Pericardium fibroblast (primary cell): Measurements from ENCODE around the gene SDR39U1. TPM values are rescaled to one million over a fixed set of nuclear protein-coding genes. Genes with fewer than 3 reads are reported as not detected.

ENCODE experiments used
- total RNA-seq: library from RNA; depleted of rRNA; stranded (reverse); fragments of >200 nt; gene quantifications from 2 replicates; pipeline ENCODE4 v1.2.3, GENCODE V29; 2015

The SDR39U1 gene, protein sequence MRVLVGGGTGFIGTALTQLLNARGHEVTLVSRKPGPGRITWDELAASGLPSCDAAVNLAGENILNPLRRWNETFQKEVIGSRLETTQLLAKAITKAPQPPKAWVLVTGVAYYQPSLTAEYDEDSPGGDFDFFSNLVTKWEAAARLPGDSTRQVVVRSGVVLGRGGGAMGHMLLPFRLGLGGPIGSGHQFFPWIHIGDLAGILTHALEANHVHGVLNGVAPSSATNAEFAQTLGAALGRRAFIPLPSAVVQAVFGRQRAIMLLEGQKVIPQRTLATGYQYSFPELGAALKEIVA
- total RNA-seq: 14.7 and 15.6 TPM in 2 replicates

DNA sequence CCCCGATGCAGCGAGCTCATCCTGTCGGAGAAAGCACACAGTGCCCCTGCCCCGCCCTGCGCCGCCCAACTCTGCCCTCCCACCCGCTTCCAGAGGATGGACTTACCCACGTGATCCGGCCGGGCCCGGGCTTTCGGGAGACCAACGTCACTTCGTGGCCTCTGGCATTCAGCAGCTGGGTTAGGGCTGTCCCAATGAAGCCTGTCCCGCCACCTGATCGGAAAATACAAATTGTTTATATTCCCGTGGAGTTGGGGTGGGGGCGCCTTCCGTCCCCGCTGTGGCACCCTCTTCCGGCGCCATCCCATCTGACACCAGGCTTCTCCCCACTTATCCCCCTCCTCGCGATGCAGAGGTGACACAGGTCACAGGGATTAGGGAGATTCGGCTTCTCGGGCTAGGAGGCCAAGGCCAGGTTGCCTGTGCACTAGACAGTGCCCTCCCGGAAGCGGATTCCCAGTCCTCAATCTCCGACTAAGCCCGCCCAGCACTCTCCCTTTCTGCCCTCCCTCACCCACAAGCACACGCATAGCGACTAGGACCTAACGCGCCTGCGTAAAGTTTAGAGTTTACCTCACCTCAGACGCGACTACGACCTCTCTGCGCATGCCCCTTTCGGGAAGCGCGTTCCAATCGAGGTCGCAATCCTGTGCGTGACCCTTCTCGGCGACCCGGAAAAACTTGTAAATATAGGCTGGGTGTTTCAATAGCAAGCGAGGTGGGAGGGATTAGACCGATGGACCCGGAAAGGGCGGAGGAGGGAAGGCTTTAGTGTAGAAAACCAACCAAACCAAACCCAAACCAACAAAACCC, at the start of gene SDR39U1:
SDR39U1 (minus strand) TSS at position 537 of the 813 bp plus-strand sequence; CDS start at position 530, 7 bp downstream.

DNA sequence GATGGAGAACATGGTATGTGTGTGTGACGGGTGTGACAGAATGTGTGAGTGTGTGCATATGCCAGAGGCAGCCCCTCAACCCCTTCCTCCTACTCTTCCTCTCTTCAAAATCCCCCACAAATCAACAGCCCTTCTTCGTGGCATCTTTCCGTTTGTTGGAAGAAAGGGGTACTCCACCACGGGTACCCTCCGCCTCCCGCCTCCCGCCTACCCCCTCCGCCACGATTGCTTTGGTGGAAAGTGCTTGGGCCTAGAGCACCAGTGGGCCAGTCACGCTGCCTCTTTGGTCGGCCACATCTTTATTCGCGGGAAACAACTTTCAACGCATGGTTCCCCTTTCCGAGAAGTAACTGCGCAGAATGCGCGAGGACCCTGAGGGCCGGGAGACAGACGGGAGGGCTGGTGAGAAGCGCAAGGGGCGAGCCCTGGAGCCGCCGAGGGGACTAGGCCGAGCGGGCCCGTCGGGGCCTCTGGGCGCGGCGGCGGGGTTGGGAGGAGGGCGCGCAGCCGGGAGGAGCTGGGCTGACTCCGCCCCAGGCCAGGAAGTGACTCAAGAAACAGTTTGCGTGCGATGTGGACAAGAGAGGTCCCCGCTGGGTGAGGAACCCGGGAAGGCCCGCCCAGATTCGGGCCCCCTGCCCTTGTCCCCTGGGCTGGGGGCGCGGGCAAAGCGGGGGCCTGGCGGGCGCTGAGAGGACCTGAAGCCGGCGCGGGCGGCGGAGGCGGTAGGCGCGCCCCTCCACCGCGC, 13.0 kb downstream of the SDR39U1 start, which contains the start of the genes CBLN3 and KHNYN:
CBLN3 (minus strand) TSS at position 274 of the 748 bp plus-strand sequence. CDS start 614 bp downstream, outside the sequence.
KHNYN (plus strand) TSS at position 560 of the 748 bp plus-strand sequence. CDS start 777 bp downstream, outside the sequence.

DNA sequence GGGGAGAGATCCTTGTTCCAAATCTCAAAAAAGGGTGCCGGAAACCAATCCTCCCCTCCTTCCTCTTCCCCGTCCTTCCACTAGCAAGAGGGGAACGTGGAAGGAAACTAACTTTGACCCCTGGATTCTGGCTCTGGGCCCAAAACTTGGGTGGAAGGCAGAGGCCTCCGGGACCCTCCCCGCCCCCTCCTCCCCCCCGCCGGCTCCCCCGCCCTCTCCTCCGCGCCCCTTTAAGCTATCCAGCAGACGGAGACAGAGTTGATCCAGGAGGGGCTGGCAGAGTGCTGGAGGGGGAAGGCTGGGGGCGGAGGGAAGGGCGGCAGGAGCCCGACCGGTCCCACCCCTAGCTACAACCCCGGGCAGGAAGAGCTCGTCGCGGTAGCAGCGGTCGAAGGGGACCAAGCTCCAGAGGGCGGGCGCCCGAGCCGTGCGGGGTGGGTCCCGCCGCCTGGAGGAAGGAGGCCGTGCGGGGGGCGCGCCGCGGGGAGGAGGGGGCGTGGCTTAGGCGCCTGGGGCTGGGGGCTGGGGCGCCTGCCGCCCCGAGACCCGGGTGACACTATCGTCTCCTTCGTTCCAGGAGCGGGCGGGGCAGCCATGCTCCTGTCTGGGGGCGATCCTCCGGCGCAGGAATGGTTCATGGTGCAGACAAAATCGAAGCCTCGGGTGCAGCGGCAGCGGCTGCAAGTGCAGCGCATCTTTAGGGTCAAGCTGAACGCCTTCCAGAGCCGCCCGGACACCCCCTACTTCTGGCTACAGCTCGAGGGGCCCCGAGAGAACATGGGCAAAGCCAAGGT, 43.7 kb downstream of the SDR39U1 start, which contains the start of gene NYNRIN:
NYNRIN (plus strand) TSS at position 351 of the 794 bp plus-strand sequence; CDS start at position 595, 244 bp downstream.

Other genes starting within 250 kb of the SDR39U1 start
- gene TM9SF1, start 247.3 kb downstream of the SDR39U1 start, total RNA-seq: 54.7 and 58.8 TPM in 2 replicates
- gene TSSK4, start 237.1 kb downstream of the SDR39U1 start, total RNA-seq: not detected in 2 replicates
- 30.9 and 31.7 TPM in 2 replicates for gene CHMP4A, start 229.3 kb downstream of the SDR39U1 start, total RNA-seq
- gene MDP1, start 226.7 kb downstream of the SDR39U1 start, total RNA-seq: 16.2 and 17.8 TPM in 2 replicates
- 140 and 180 TPM in 2 replicates for gene NEDD8, start 210.4 kb downstream of the SDR39U1 start, total RNA-seq
- 30.3 and 55.7 TPM in 2 replicates for gene GMPR2, start 209.8 kb downstream of the SDR39U1 start, total RNA-seq
- gene TINF2, start 200.2 kb downstream of the SDR39U1 start, total RNA-seq: 48.6 and 58.6 TPM in 2 replicates
- gene TGM1, start 179.6 kb downstream of the SDR39U1 start, total RNA-seq: 1.0 and 7.9 TPM in 2 replicates
- gene RABGGTA, start 171.2 kb downstream of the SDR39U1 start, total RNA-seq: 23.0 and 27.1 TPM in 2 replicates
- gene DHRS1, start 143.0 kb downstream of the SDR39U1 start, total RNA-seq: 6.9 and 26.3 TPM in 2 replicates
- 10.9 and 11.0 TPM in 2 replicates for gene NOP9, start 142.9 kb downstream of the SDR39U1 start, total RNA-seq
- gene CIDEB, start 134.8 kb downstream of the SDR39U1 start, total RNA-seq: 1.0 and 1.2 TPM in 2 replicates
- 1.5 and 6.7 TPM in 2 replicates for gene LTB4R2, start 132.6 kb downstream of the SDR39U1 start, total RNA-seq
- gene LTB4R, start 131.3 kb downstream of the SDR39U1 start, total RNA-seq: 2.1 and 4.5 TPM in 2 replicates
- gene ADCY4, start 107.7 kb downstream of the SDR39U1 start, total RNA-seq: 0.26 and 2.1 TPM in 2 replicates
- gene RIPK3, start 102.8 kb downstream of the SDR39U1 start, total RNA-seq: 0.35 and 0.51 TPM in 2 replicates
- 59.5 and 83.0 TPM in 2 replicates for gene NFATC4, start 74.6 kb downstream of the SDR39U1 start, total RNA-seq
- 24.0 and 31.4 TPM in 2 replicates for gene NYNRIN, start 43.8 kb downstream of the SDR39U1 start, total RNA-seq
- gene CBLN3, start 13.1 kb downstream of the SDR39U1 start, total RNA-seq: 3.1 and 6.9 TPM in 2 replicates
- gene KHNYN, start 12.8 kb downstream of the SDR39U1 start, total RNA-seq: 35.0 and 37.8 TPM in 2 replicates
- gene CMA1, start 65.5 kb upstream of the SDR39U1 start, total RNA-seq: not detected in 2 replicates
- not detected in 2 replicates for gene CTSG, start 133.5 kb upstream of the SDR39U1 start, total RNA-seq
- not detected in 2 replicates for gene GZMH, start 166.9 kb upstream of the SDR39U1 start, total RNA-seq
- gene GZMB, start 191.4 kb upstream of the SDR39U1 start, total RNA-seq: not detected in 2 replicates